ENCODE results near the gene TM4SF1. TPM values are rescaled to one million over a fixed set of nuclear protein-coding genes. Genes with fewer than 3 reads are reported as not detected.

TM4SF1 gene
- total RNA-seq, 6 experiments from 2014 or later = 7.9 to 63.0 (median 47.5) TPM

GRCh38 chr3:149419816-149420215 is 42.4 kb upstream of the TM4SF1 start:
- Histone ChIP-seq H3K36me3 (no peaks in the 10 kb centered on the region), H3K27me3 (no peaks in the 10 kb centered on the region), H3K9me3 (no peaks in the 10 kb centered on the region), H3K4me1 (no peaks in the 10 kb centered on the region), H3K4me3 (no peak overlapping the region), H3K27ac (no peak overlapping the region)
- TF ChIP-seq, protein P1, sequence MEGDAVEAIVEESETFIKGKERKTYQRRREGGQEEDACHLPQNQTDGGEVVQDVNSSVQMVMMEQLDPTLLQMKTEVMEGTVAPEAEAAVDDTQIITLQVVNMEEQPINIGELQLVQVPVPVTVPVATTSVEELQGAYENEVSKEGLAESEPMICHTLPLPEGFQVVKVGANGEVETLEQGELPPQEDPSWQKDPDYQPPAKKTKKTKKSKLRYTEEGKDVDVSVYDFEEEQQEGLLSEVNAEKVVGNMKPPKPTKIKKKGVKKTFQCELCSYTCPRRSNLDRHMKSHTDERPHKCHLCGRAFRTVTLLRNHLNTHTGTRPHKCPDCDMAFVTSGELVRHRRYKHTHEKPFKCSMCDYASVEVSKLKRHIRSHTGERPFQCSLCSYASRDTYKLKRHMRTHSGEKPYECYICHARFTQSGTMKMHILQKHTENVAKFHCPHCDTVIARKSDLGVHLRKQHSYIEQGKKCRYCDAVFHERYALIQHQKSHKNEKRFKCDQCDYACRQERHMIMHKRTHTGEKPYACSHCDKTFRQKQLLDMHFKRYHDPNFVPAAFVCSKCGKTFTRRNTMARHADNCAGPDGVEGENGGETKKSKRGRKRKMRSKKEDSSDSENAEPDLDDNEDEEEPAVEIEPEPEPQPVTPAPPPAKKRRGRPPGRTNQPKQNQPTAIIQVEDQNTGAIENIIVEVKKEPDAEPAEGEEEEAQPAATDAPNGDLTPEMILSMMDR (IDR thresholded peaks at IDR 0.05) = no peak
- TF ChIP-seq POLR2A (IDR thresholded peaks at IDR 0.05) = no peak
- DNase-seq = no peak
- ATAC-seq = no peak
- 96% methylated on average over 4 of the region's 4 CpGs for WGBS (ENCODE audit: insufficient coverage, low coverage, low lambda C conversion rate, missing lambda C conversion rate)
- intact Hi-C loops (cut with DNase I) = no loop called here

- intact Hi-C loops (cut with DNase I) = no loop called here
- Histone ChIP-seq H3K4me1 (no peaks in the 10 kb centered on the region), H3K27ac (peak overlapping the region in 1 of 3 donors; percentile 42), H3K4me3 (no peak overlapping the region), H3K36me3 (no peaks in the 10 kb centered on the region), H3K27me3 (no peaks in the 10 kb centered on the region), H3K9me3 (no peaks in the 10 kb centered on the region)
- TF ChIP-seq POLR2A (IDR thresholded peaks at IDR 0.05) = no peak
- TF ChIP-seq, protein P1 (IDR thresholded peaks at IDR 0.05) = no peak
- WGBS (ENCODE audit: insufficient coverage, low coverage, low lambda C conversion rate, missing lambda C conversion rate) = 49% methylated on average over 2 of the region's 2 CpGs
- ATAC-seq = peak; percentile 44 to 60 (median 48)
- DNase-seq = no peak
These were observed 40.3 kb upstream of the TM4SF1 start for GRCh38 chr3:149417727-149418126.

- H3K4me3 ChIP-seq = peak overlapping the region in 2 of 3 donors; percentile 5 to 24
- no peaks in the 10 kb centered on the region for H3K4me1 ChIP-seq
- H3K27me3 ChIP-seq = no peaks in the 10 kb centered on the region
- peak overlapping the region in 1 of 3 donors; percentile 42 for H3K27ac ChIP-seq
- WGBS (ENCODE audit: insufficient coverage, low coverage, low lambda C conversion rate, missing lambda C conversion rate) = 33% methylated on average over 3 of the region's 3 CpGs
- ATAC-seq (peak; percentile 47 to 72 (median 66)), DNase-seq (no peak)
- intact Hi-C loops (cut with DNase I) = no loop called here
- TF ChIP-seq, protein P1 (IDR thresholded peaks at IDR 0.05) = no peak
- no peak for TF ChIP-seq POLR2A (IDR thresholded peaks at IDR 0.05)
- H3K9me3 ChIP-seq = no peaks in the 10 kb centered on the region
- no peaks in the 10 kb centered on the region for H3K36me3 ChIP-seq
These were observed 39.7 kb upstream of the TM4SF1 start for GRCh38 chr3:149417174-149417573.

DNA sequence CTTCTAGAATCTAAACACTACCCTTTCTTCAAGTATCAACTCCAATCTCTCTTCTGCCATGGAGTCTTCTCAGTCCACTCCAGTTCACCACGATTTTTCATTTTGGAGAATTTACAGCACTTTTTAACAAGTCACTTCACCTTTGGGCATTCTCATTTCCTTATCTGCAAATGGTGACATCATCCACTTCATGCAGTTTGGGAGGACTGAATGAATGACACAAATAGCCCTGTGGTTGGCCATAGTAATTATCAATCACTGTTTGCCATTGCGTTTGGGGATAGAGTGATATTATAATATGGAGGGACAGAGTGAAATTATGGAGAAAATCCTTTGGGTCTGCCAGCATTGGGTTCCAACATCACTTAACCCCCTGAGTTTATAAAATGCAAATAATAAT is 38.0 kb upstream of the TM4SF1 start:
- TF ChIP-seq POLR2A (IDR thresholded peaks at IDR 0.05) = no peak
- TF ChIP-seq, protein P1 (IDR thresholded peaks at IDR 0.05) = no peak
- H3K4me1 ChIP-seq = no peaks in the 10 kb centered on the region
- H3K27ac ChIP-seq = no peak overlapping the region
- H3K4me3 ChIP-seq = no peak overlapping the region
- no peaks in the 10 kb centered on the region for H3K9me3 ChIP-seq
- 74% methylated on average over 2 of the region's 2 CpGs for WGBS (ENCODE audit: insufficient coverage, low coverage, low lambda C conversion rate, missing lambda C conversion rate)
- no peaks in the 10 kb centered on the region for H3K36me3 ChIP-seq
- H3K27me3 ChIP-seq = no peaks in the 10 kb centered on the region
- ATAC-seq = no peak
- no peak for DNase-seq
- intact Hi-C loops (cut with DNase I) = no loop called here
